NCI-H345 treated with DMSO at 0.1 percent for 48 hours (cell line): ENCODE measurements around the gene CCDC182.

Experiments
- DNase-seq: peaks from one replicate; lab custom pipeline; 2025; ENCODE audit not compliant: unreplicated experiment; lab: John Stamatoyannopoulos, UW

CCDC182 gene

DNA sequence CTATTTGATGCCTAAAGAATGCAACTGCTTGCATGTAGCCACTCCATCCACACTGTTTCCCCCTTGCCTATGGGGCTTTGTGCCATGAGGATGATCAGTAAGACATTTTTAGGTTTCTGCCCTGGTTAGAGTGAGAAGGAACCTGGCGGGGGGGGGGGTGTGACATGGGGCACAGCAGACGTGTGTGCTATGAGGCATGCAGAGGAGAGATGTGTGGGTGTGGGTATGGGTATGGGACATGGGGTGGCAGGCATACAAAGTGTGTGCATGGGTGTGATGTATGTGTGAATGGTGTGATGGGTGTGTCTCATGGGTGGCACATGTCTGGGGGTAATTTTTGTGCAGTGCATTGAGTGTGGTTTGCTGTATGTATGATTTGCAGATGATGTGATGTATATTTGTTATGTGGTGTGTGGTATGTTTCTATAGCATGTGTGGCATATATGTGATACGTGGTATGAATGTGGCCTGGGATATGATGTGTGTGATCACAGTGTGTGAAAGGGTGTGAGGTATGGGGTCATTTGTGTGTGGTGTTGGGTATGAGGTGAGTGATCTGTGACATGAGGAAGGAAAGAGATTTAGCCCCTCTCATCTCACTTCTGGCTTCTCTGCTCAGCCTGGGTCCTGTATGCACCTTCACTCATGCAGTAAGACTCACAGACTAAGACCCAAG is 14.9 kb downstream of the CCDC182 start:
- no peak for DNase-seq

DNA sequence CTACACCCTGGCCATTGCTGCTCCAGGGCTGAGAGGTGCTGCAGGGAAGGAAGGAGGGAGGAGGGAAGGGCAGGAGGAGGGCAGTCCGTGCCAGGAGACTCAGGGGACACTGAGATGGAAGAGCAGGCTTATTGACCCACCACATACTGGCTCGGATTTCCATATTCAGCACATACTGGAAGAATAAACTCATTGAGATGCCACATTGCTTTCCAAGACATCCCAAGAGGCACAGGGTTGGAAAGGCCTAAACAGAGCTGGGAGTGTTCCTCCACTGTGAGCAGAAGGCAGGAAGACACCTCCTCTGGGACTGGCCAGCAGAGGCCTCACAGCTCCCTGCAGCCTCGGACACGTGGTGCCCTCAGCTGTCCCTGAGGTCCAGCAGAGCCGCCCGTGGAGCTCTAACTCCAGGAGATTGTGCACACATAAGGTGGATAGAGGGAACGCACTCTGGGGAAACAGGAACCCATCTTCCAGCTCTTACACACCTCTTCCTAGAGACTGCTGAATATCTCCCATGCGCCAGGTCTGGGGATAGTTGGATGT is 17.4 kb downstream of the CCDC182 start:
- DNase-seq = no peak

DNA sequence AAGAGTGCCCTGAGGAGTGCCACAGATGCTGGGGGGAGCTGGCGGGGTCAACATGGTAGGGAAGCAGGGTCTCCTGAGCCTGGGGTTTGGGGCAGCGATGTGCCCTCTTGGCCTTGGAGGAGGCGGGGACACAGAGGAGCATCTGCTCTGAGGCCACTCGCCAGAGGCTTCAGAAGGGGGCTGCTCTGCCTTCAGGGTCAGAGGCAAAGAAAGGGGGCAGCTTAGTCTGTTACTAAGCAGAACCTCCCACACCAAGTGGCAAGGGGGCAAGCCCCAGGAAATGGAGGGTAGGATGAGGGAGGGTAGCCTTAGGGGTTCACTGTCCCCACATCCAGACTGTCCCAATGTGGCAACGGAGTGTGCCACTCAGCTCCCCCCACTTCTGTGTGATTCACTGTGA is 18.3 kb downstream of the CCDC182 start:
- DNase-seq = no peak

DNA sequence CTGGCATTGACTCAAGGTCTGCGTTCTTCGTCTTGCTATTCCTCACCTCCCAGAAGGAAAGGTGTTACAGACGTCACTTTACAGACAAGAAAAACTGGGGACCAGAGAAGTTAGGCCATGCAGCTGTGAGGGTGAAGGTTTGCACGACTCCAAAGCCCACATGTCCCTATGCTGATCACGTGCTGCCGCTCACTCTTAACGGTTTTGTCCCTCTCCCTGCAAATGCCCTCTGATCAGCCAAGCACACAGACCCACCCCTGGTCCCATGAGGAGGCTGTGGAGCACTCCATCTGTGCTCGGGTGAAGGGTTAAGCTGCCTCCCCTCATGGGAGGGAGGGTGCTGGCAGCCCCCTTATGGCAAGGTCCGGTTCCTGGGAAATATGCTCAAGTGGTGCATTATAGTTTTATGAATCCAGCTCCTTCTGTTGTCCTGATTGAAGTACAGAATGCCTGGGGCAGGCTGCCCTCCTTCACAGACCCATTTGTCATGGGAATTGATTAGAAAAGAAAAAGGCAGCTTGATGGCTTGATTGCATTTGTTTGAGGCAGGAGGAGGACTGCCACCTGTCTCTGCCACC is 18.8 kb downstream of the CCDC182 start:
- no peak for DNase-seq

DNA sequence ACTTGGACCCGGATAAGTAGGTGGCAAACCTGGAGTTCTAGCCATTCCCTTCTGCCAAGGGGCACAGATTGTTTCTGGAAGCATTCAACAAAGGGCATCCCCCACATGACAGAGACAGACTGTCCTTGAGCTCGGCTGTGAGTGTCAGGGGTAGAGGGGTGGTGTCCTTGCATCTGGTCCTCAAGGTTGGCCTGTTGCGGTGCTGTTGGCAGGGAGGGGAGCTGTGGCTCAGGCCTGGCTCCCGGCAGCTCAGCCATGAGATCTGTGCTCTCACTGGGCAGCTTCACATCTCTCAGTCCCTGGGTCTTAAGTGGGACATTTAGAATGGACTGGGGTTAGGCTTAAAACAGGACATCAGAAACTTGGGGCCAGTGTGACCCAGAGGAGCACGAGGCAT is 20.4 kb downstream of the CCDC182 start:
- DNase-seq = no peak

DNA sequence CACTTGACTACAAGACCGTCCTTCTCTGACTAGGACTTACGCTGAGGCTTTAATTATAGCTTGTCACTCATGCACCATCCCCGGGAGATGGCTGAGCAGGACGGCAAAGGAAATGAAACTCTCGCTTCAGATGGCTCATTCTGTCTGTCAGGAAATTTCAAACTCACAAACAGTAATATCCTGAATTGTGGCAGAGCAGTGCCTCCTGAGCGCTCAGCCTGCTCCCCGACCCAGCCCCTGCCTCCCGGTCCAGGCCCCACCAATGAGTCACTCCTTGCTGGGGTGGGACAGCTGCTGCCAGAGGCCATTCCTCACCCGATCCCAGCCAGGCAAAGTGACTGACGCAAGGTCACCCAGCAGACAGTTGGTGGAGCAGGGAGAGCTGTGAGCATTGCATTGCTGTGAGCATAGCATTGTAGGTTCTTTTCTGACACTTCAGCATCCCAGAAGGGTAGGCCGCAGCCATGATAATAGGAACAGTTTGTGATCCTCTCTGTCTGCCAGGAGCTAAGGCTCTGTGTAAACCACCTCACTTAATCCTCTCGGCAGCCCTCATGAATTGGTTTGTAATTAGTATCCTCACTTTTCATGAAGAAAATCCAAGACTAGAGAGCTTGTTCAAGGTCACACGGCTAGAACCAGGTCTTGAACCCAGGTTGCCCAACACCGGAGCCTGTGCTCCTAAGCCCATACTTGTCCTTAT is 20.9 kb downstream of the CCDC182 start:
- DNase-seq = no peak

DNA sequence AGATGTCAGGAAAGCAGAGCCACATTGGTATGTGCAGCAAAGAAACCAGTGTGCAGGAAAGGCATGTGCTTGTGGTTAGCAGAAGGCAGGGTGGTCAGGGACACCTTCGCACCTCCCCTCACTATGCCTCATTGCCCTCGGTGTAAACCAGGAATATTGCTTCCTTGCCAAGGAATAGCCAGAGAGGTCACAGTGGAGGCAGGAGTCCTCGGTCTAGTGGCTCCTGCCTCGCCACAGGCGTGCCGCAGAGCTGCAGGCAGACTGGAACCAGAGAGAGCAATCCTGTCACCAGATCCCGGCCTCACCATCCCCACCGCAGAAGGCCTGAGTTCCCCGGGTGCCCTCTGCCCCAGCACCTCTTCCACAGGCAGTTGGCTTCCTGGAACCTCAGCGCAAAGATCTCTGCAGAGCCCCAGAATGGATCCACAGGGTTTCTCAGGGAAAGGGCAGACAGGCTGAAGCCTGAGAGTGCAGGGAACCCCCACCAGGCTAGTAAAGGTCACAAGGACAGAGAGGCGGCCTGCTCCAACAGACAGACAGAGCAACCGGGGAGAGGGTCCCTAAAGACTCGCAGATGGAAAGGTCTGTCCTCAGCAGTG is 21.6 kb downstream of the CCDC182 start:
- no peak for DNase-seq

DNA sequence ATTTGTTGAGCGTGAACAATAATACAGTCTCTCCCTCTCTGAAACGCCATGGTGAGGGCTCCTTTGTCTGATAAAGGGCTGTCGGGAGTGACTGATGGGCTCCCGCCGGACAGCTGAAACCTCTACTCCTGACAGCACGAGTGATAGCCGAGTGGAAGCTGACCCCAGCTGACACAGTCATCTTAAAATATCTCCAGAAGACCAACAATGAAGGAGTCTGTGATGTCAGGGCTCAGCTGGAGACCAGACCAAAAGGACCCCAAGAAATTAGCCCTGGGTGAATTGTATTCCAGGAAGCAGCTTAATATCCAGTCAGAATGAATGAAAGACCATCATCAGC is 22.4 kb downstream of the CCDC182 start:
- DNase-seq = no peak

DNA sequence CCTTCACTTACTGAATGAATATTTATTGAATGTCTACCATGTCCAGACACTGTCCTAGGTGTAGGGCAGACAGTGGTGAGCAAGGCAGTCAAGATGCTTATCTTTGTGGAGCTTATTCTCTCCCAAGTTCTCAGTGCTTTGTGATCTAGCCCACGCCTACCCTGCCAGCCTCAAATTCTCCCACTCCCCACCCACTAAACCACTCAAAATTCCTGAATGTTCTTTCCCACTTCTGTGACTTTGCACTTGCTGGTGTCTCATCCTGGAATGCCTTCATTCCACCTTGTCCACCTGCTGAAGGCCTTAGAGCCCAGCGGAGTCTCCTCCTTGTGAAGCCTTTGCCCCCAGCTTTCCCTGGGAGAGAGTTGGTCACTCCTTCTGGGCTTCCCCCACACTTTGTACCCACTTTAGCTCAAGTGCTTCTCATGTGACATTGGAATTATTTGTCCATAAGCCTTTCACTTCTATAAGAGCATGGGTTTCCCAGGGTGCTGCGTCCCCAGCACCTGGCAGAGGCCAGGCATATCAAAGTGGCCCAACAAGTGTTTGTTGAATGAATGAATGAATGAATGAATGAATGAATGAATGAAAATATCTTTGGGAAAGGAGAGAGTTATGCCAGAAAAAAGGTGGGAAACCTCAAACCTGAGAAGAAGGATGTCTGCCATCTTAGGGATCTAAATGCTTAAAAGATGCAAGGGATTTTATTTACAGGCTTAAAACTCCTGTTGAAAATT is 23.0 kb downstream of the CCDC182 start:
- no peak for DNase-seq

DNA sequence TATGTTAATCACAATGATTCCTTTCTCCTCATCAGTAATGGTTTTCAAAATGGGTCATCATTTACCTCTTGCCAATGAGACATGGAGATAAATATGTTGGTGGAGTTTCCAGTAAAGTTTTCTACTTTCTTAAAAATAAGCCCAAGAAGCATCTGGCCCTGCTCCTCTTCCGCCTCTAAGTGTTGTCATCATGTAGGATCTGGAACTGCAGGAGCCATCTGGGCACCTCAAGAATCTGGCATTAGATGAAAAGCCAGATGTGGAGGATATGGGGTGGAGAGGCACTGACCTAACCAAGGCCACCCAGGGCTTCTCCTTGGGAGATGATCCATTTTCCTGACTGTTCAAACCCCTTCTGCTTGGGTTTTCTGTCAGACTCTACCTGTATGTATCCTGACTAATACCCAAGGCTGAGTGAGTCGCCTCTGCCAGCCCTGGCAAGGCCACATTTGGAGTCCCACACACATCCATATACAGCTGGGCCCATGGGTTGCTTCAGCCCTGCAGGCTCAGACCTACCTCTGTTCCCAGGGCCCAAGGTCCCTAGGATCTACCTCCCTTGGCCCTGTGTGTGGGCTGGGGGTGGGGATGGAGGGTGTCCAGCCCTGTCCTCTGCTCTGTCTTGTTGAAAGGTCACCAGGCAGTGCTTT is 24.6 kb downstream of the CCDC182 start:
- DNase-seq = no peak

DNA sequence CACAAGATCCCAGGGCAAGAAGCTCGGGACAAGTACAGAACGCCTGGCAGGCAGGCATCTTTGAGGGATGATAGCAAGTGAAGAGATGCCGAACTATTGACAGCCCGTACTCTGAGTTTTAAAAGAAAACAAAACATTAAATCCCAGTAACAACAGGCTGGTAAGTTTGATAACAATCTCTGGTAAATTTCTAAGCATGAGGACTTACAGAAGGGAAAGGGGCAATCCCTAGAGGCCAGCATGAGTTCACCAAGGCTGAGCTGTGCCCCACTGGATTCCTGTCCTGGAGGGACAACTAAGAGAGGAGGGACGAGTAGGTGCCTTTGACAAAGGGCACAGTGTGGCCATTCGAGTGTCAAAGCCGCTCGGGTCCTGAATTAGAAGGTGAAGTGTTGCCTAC is 26.2 kb downstream of the CCDC182 start:
- DNase-seq = no peak

DNA sequence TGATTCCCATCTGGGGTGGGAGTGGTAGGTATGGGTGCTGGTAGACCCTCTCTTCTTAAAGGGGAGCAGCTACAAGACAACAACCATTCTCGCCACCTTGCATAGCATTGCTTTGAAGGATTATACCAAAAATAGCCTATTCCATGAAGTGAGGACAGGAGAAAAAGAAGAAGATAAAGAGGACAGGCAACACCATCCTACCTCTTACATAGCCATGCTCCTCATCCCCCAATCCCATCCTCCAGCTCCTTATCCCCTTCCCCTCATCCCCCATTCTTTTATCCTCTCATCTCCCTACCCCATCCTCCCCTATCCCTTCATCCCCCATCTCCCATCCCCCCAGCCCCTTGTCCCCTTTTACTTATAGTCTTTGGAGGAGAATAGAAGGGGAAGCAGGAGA is 29.1 kb downstream of the CCDC182 start:
- no peak for DNase-seq

DNA sequence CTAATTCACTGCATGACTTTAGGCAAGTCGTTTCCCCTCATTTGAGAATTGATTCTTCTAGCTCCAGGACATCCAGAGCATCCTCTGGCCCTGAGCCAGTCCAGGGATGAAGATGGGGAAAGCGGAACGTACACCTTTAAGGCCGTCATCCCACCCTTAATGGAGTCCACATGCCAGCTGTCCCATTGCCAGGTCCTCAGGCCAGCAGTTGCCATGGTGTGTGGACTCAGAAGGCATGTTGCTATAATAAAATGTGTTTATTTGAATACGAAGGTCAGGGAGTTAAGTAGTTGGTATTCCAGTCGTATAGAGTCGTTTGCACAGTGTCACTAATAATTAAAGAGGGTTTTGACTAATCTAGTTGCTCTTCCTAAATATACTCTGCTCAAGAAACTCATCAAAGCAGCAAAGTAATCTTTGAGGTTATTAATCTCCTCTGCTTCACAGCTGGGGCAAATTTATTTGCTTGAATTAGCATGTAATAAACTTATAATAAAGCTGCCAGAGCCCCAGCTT is 30.4 kb downstream of the CCDC182 start:
- DNase-seq = no peak

DNA sequence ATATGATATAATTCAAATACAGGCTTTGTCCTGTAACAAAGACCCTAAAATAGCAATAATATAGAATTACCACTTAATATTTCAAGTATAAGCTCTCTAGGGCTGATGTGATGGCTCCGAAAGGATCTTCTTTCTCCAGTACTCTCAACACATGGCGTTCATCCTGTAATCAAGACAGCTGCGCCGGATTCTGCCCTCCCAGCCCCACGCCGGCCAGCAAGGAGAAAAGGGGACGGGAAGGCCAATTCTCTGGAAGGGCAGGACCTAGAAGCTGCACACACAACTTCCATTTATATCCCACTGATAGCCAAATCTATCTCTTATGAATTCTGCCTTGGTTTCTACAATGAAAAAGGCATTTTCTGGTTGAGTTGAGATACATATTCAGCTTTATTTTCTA is 32.0 kb downstream of the CCDC182 start:
- DNase-seq = no peak

DNA sequence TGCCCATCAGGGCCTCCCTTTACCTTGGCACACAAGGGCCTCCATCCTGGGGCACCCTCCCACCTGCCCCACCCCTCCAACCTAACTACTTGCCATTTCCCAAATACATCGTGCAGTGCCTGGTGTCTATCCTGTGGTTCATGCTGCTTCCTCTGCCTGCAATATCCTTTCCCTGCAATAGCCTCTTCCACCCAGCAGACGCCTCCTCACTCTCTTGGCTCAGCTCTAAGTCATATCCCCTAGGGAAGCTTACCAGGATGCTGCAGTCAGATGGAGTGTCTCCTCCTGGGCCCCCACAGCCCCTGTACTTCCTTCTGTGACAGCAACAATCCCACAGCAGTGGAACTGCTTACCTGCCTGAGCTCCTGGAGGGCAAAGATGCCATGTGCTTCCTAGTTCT is 36.7 kb downstream of the CCDC182 start:
- DNase-seq = no peak

DNA sequence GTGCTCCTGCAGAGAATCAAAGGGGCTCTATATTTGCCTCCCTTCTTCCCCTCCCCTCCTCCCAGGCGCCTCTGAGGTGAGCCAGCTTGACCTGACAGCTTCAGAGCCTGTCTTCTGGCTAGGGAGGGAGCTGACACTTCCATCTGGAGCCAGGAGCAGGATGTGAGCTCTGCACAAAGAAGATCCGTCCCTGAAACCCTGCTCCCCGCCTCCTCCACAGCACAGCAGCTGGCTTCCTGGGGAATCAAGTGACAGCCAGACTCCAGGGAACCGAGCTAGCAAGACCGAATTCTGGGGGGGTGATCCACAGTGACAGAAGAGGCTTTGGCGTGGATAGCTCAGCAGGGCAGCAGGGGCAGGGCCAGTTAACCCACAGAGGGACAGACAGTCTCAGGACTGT is 37.2 kb downstream of the CCDC182 start:
- DNase-seq = no peak

DNA sequence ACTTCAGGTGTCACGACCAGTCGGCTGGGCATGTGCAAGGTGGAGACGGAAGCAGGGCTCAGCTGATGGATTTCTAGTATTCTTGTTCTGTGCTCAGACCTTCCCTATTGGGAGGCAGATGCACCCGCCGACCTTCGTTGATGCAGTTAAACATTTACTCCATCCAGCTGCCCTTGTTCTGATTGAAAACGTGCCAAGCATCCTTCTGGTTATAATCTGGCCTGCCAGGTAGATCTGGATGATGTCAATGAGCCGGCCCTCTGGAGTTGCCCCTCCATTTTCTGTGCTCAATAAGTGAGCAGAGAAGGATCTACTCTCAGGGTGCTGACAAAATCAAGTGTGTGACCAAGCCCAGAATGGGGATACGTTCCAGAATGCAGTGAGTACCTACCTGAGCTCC is 38.3 kb downstream of the CCDC182 start:
- no peak for DNase-seq

DNA sequence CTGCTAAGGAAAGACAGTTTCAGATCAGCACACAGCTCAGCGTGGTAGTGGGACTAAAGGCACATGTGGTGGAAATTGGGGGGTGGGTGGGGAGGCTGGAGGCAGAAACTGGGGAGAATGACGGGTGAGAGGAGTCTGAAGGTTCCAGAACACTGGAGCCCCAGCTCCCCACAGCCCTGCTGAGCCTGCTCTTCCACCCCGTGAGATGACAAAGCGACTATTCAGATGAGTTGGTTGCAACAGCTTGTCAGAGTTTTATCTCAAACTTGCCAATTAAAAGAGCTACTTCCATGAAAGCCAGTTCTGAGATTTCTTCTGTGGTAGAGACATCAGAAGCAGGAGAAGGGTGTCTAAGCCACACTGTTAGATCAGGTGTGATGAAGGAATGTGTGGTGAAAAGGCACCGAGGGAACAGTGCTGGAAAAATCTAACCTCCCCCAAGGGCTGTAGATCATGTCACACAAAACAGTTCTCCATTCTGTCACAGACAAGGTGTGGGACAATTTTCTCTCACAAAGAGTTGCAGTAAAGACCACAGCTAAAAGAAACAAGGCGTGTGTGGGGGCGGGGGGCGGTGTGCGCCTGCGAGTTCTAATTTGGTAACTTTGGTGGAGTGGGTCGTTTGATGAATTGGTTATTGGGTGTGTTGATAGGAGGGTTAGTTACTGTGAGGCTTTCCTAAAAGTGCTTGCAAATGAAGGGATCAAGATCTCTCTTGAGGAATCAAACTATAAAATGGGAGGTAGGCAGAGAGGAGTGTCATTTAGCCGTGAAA is 39.0 kb downstream of the CCDC182 start:
- DNase-seq = no peak

DNA sequence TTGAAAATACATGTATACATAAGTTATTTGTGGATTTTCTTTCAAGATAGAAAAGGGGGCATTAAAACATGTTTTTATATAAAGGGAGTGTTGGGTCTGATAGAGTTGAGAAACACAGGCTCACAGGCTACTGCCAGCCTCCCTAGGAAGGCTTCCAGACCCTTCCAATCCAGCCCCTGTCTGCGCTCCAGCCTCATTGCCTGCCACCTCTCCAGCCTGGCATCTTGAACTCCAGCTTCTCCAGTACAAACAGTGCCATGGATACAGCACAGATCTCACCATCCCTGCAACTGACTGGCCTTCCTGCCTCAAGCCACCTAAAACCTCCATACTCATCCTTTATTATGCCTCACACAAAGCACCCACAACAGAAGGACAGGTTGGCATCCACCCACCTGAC is 40.7 kb downstream of the CCDC182 start:
- DNase-seq = no peak

DNA sequence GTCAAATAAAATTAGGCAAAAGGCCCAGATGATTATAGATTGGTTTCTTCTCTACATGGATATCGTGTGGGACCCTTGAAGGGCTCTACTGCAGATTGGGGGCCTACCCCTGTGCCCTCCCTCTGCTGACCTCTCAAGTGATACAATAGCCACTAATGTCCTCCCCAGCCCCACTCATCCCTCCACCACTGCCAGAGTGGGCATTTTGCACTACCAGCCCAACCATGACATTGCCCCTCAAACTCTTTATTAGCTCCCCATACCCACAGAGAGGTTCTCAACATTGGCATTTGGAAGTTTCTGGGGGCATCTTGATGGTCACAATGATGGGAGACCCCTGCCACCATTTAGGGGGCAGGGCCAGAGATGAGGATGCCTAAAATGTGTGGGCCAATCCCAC is 41.8 kb downstream of the CCDC182 start:
- DNase-seq = no peak
